ENCODE data around the gene FGFBP1.
A peak's percentile ranks its signal among the peaks of the same experiment; 100 is the strongest.

FGFBP1 gene

DNA sequence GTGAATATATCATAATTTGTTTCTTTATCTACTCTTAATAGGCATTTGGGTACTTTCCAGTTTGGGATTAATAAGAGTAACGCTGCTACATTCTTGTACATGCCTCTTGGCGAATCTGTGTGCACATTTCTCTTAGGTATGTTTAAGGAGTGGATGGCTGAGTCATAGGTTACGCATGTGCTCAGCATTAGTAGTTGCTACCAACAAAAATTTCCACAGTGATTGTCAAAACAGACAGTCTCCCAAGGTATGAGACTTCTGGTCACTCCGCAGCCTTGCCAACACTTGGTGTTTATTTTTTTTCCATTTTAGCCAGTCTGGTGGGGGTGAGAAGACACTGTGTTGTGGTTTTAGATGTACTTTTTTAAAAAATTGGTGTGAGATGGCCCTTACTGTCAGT, 44.6 kb downstream of the FGFBP1 start:
- DNase-seq (ENCODE audit: extremely low read depth, low read depth) = peak; percentile 72
- TF ChIP-seq, protein P1, sequence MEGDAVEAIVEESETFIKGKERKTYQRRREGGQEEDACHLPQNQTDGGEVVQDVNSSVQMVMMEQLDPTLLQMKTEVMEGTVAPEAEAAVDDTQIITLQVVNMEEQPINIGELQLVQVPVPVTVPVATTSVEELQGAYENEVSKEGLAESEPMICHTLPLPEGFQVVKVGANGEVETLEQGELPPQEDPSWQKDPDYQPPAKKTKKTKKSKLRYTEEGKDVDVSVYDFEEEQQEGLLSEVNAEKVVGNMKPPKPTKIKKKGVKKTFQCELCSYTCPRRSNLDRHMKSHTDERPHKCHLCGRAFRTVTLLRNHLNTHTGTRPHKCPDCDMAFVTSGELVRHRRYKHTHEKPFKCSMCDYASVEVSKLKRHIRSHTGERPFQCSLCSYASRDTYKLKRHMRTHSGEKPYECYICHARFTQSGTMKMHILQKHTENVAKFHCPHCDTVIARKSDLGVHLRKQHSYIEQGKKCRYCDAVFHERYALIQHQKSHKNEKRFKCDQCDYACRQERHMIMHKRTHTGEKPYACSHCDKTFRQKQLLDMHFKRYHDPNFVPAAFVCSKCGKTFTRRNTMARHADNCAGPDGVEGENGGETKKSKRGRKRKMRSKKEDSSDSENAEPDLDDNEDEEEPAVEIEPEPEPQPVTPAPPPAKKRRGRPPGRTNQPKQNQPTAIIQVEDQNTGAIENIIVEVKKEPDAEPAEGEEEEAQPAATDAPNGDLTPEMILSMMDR (IDR thresholded peaks at IDR 0.05; ENCODE audit: low read depth, low read length) = no peak

DNA sequence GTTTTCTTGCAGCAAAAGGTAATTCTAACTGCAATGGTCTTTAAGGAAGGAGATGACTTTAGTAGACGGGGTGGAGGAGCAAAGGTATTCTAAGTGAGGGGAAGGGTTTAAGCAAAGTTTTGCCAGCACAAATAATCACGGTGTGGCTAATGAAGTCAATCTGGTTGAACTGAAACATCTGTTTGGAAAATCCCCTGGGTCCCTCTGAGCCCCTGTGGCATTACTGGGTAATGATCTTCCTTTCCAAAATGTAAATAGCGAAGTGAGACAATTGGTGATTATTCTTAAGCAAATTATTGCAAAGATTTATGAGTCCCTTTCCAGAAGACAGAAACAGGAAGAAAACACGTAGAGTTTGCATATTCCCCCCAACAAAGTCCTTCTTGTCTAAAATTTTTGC, 47.2 kb downstream of the FGFBP1 start:
- TF ChIP-seq, protein P1 (IDR thresholded peaks at IDR 0.05; ENCODE audit: low read depth, low read length) = no peak
- DNase-seq (ENCODE audit: extremely low read depth, low read depth) = no peak

DNA sequence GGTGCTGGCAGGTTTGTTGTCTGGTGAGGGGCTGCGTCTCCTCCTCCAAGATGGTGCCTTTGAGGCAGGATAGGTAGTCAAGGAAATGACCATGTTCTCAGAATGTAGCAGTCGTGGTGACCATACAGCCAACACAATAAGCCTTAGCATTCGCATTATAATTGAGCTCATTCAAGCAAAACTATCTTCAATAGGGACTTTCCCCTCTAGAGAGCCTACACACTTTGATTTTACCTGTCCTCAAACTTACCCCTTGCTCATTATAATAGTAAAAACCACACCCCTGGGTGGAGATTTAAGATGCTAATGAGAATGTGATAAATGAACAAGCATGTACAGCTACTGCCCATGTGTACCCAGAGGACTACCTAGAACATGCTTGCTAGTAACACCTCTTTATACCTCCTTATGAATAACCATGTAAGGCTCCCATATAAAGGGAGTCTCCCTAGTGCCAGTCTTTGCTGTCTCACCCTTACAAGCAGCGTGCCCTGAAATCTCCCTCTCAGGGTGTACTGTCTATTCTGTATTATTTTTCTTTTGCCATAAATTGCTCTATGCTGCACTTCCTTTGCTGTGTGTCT, 48.2 kb downstream of the FGFBP1 start:
- no peak for DNase-seq (ENCODE audit: extremely low read depth, low read depth)
- TF ChIP-seq, protein P1 (IDR thresholded peaks at IDR 0.05; ENCODE audit: low read depth, low read length) = no peak

DNA sequence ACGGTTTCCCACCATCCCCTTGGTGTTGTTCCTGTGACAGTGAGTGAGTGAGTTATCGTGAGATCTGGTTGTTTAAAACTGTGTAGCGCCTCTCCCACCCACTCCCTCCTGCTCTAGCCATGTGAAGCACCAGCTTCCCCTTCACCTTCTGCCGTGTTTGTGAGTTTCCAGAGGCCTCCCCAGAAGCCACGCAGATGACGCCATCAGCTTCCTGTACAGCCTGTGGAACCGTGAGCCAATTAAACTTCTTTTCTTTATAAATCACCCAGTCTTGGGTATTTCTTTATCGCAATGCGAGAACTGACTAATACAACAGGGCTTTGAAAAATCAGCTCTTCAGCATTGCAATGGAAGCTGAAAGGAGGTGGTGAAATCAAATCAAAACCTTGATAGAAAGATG, 50.0 kb downstream of the FGFBP1 start:
- TF ChIP-seq, protein P1 (IDR thresholded peaks at IDR 0.05; ENCODE audit: low read depth, low read length) = no peak
- no peak for DNase-seq (ENCODE audit: extremely low read depth, low read depth)

Data from AG09319 (cell line).